GM12801 (cell line): ENCODE measurements around the gene GPR55.

Source experiments
- TF ChIP-seq, protein P1 (sequence below): IDR thresholded peaks from one replicate; pipeline ENCODE4 v1.5.1; 2011; ENCODE audit warnings: control low read depth; ENCODE audit not compliant: insufficient read length; ENCODE audit errors: extremely low read depth

GPR55 gene

DNA sequence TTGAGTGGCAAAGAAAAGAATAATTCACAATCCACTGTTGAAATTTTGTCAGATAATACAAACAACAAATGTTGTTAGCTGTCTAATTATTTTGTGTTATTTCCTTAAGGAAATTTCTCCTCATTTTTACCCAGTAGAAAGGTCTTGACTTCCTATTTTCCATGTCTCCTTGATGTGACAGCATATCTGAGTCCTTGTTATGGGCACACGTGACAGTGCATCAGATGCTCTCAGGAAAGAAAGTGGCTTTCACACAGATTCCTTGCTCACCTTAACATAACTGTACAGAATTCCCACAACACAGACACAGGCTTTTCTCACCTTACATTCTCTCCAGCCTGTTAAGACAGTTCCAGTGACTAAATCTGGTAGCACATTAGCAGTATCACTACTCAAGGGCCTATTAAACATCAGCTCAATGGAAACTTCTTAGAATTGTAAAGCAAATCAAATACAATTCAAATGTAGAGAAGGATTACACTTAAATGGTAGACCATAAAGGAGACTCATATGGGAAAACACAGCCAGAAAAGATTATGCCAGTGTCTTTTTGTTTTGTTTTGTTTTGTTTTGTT, 30.2 kb upstream of the GPR55 start:
- TF ChIP-seq, protein P1, sequence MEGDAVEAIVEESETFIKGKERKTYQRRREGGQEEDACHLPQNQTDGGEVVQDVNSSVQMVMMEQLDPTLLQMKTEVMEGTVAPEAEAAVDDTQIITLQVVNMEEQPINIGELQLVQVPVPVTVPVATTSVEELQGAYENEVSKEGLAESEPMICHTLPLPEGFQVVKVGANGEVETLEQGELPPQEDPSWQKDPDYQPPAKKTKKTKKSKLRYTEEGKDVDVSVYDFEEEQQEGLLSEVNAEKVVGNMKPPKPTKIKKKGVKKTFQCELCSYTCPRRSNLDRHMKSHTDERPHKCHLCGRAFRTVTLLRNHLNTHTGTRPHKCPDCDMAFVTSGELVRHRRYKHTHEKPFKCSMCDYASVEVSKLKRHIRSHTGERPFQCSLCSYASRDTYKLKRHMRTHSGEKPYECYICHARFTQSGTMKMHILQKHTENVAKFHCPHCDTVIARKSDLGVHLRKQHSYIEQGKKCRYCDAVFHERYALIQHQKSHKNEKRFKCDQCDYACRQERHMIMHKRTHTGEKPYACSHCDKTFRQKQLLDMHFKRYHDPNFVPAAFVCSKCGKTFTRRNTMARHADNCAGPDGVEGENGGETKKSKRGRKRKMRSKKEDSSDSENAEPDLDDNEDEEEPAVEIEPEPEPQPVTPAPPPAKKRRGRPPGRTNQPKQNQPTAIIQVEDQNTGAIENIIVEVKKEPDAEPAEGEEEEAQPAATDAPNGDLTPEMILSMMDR = no peak

DNA sequence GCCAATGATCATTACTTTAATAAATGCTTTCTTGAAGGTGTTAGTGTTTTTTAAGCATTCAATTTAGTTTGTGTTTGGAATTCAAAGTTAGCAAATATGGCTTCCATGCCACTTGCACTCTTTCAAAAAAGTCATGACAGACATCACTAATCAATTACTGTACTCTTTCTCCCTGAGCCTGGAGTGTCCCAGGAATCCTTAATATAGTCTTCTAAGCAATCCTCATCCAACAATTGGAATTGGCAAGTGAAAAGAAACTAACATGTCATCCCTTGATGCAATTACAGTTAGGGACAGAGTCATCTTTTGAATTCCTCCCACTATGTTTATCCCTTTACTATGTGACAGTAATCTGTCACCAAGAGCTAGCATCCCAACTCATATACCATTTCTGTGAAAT, 29.7 kb upstream of the GPR55 start:
- TF ChIP-seq, protein P1 = no peak

DNA sequence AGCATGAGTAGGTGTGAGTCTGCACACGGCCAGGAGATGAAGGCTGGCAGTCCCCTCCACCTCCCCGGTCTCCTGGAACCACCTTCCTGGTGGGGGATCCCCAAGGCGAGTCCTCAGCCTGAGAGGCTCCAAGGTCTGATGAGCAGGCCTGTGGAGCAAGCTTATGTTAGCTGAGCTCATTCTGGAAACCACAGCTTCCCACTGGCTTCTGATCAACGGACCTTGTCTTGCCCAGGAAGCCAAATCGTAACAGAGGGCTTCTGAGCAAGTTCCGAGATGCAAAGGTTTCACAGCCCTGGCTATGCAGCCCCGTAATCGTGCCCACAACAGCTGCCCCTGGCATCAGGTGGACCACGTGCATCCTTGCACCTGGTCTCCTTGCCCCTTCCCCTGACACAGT, 28.8 kb upstream of the GPR55 start:
- TF ChIP-seq, protein P1 = no peak

DNA sequence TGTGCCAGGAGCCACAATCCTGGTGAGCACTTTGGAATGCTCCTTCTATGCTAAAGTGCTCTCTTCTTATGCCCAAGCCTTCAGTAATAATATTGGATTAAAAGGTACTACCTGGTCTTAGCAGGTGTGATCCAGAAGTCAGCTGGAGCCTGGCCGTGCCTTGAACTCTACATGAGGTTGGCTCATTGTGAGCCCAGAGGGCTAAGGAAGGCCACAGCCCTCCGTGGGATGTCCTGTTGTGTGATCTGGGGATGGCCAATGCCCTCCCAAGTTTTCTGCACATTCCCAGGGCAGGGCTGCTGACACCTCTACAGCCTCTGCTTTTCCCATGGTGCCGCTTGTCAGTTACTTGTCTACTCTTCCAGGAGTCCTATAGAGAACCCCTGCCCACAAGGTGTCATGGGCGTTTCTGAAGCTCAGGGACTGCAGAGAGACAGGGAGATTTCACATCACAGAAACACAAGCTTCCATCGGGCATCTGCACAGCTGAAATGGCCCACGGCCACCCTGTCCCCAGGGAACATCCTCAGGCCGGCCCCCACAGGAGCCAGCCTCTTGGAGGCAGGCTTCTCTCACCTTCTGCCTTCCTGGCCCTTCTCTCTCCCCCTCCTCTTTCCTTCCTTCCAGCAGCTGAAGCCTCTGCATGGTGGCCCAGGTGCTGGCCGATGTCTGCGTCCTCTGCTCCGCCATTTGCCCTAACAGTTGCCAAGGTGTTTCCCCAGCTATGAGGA, 27.3 kb upstream of the GPR55 start:
- TF ChIP-seq, protein P1 = no peak

DNA sequence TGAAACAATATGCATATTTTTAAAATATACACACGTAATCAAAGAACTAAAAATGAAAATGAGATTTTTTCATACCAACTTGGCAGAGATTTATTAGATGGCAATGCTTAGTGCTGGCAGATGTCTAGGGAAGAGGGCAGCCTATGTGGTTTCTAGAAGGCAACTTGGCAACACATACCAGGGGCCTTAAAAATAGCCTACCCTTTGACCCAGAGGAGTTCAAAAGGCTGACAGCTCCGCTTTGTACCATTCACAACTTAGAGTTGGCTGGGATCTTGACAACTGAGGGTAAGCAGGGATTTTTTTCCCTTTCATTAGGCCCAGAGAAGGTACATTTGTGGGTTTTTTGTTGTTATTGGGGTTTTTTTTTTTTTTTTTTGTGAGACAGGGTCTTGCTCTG, 26.4 kb upstream of the GPR55 start:
- TF ChIP-seq, protein P1 = no peak

DNA sequence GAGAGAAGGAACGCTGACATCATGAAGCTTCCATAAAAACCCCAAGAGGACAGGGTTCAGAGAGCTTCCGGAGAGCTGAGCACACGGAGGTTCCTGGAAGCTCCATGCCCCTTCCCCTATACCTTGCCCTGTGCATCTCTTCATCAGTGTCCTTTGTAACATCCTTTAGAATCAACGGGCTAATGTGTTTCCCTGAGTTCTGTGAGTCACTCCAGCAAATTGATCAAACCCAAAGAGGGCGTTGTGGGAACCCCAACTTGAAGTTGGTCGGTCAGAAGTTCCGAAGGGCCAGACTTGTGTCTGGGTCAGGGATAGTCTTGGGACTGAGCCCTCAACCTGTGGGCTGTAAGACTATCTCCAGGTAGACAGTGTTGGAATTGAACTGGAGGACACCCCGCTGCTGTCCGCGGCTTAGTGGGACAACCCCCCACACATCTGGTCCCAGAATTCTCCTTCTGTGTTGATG, 25.9 kb upstream of the GPR55 start:
- TF ChIP-seq, protein P1 = no peak

DNA sequence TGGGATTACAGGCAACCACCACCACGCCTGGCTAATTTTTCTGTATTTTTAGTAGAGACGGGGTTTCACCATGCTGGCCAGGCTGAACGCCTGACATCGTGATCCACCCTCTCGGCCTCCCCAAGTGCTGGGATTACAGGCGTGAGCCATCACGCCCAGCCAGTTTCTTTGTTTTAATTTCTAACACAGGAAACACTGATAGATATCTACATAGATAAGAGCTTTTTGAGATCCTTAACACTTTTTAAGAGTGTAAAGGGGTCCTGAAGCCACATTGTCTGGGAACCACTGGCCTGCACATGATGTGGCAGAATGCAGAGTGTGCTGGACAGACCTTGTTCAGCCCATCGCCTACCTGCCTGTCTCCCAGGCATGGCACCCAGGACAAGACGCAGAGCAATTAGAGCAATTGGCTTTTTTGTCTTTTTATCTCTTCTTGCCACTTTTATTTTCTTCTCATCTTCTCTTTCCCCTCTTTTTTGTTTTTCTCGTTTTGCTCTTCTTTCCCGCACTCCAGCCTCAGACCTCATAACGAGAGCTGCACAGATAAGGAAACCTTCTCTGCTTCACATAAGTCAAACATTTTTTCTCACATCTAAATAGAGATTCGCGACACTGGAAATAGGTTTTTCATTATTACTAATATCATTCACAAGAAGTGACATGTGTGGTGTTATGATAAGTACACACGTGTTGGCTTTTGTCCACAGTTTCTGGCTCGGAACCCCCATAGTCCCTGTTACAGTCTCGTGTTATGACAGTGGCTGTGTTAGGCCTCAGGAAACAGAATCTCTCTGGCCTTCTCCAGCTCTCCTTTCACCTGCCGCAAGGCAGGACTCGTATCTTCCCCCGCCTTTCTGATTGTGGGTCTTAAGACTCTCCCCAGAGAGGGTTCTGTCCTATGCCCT, 25.2 kb upstream of the GPR55 start:
- TF ChIP-seq, protein P1 = no peak
